Measurements from ENCODE around the gene PTPRD. TPM values are rescaled to one million over a fixed set of nuclear protein-coding genes. Genes with fewer than 3 reads are reported as not detected.

Gene PTPRD
- total RNA-seq, 2 donors from 2014 or later: 97.4 to 101 TPM

DNA sequence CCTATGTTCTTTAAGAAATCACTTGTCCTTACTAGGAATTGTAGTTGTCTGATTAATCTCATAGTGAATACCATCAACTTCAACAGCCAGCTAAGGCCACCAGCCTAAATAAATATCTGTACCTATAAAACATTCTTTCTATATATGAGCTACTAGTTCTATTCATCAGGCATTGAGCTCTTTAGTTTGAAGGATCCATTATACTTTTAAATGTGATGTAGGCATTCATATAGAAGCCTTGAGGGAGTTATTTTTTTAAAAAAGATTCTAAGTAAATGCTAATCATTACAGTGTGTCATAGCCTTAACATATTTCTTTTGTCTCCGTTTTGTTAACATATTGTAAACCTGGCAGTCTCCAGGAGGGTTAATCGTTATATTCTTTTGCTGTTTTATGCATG lies 838.3 kb downstream of the PTPRD start:
- Histone ChIP-seq H3K4me3 (ENCODE audit: low read length) (no peak overlapping the region), H3K36me3 (ENCODE audit: control insufficient read depth, insufficient read depth, low read length) (no peaks in the 10 kb centered on the region), H3K4me1 (ENCODE audit: control insufficient read depth, insufficient read depth, low read length) (no peaks in the 10 kb centered on the region), H3K27ac (ENCODE audit: low read depth, low read length) (no peak overlapping the region), H3K27me3 (ENCODE audit: control insufficient read depth, insufficient read depth, low read length, poor library complexity, severe bottlenecking) (no peaks in the 10 kb centered on the region), H3K9me3 (ENCODE audit: control insufficient read depth, low read length) (no peaks in the 10 kb centered on the region), H3K9ac (ENCODE audit: extremely low read depth, low read length, poor library complexity, severe bottlenecking) (no peak overlapping the region)
- Mint-ChIP-seq H3K27me3 (ENCODE audit: insufficient read depth) (no peaks in the 10 kb centered on the region), H3K4me3 (no peak overlapping the region), H3K4me1 (no peaks in the 10 kb centered on the region), H3K9me3 (no peaks in the 10 kb centered on the region), H3K36me3 (ENCODE audit: low read depth) (no peaks in the 10 kb centered on the region), H3K27ac (no peak overlapping the region)
- 86% methylated on average over 2 of the region's 2 CpGs; no CpG with 5 or more reads in 1 of the 2 experiments for WGBS, 2 experiments (ENCODE audit: insufficient coverage in 1 of 2, insufficient read length in 1 of 2)
- TF ChIP-seq, protein P1, sequence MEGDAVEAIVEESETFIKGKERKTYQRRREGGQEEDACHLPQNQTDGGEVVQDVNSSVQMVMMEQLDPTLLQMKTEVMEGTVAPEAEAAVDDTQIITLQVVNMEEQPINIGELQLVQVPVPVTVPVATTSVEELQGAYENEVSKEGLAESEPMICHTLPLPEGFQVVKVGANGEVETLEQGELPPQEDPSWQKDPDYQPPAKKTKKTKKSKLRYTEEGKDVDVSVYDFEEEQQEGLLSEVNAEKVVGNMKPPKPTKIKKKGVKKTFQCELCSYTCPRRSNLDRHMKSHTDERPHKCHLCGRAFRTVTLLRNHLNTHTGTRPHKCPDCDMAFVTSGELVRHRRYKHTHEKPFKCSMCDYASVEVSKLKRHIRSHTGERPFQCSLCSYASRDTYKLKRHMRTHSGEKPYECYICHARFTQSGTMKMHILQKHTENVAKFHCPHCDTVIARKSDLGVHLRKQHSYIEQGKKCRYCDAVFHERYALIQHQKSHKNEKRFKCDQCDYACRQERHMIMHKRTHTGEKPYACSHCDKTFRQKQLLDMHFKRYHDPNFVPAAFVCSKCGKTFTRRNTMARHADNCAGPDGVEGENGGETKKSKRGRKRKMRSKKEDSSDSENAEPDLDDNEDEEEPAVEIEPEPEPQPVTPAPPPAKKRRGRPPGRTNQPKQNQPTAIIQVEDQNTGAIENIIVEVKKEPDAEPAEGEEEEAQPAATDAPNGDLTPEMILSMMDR (conservative IDR thresholded peaks at IDR 0.05): no peak
- DNase-seq: no peak

DNA sequence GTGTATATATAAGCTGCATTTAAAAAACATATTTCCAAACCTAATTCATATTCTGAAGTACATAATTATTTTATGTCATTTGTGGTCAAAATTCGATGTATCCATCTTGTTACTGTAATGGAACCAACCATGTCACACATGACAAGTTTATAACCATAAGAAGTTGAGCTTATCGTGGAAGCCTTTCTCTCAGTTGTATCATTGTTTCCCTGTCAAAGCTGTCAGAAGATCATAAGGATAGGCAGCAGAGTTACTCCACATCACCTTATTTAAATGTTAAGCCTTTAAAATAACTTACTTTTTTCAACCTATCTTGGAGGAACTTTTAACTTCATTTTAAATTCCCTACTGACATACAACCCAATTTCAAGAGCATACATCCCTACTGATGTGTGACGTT lies 841.5 kb downstream of the PTPRD start:
- Histone ChIP-seq H3K36me3 (ENCODE audit: control insufficient read depth, insufficient read depth, low read length) (no peaks in the 10 kb centered on the region), H3K9me3 (ENCODE audit: control insufficient read depth, low read length) (no peaks in the 10 kb centered on the region), H3K27ac (ENCODE audit: low read depth, low read length) (no peak overlapping the region), H3K9ac (ENCODE audit: extremely low read depth, low read length, poor library complexity, severe bottlenecking) (no peak overlapping the region), H3K4me3 (ENCODE audit: low read length) (no peak overlapping the region), H3K27me3 (ENCODE audit: control insufficient read depth, insufficient read depth, low read length, poor library complexity, severe bottlenecking) (no peaks in the 10 kb centered on the region), H3K4me1 (ENCODE audit: control insufficient read depth, insufficient read depth, low read length) (no peaks in the 10 kb centered on the region)
- no peaks in the 10 kb centered on the region for H3K36me3 Mint-ChIP-seq (ENCODE audit: low read depth)
- H3K27me3 Mint-ChIP-seq (ENCODE audit: insufficient read depth): no peaks in the 10 kb centered on the region
- TF ChIP-seq, protein P1 (conservative IDR thresholded peaks at IDR 0.05): no peak
- no peak for DNase-seq
- H3K4me3 Mint-ChIP-seq: no peak overlapping the region
- no peak overlapping the region for H3K27ac Mint-ChIP-seq
- H3K4me1 Mint-ChIP-seq: no peaks in the 10 kb centered on the region
- H3K9me3 Mint-ChIP-seq: no peaks in the 10 kb centered on the region
- 98 to 100% methylated on average over 1 to 3 of the region's 3 CpGs for WGBS, 2 experiments (ENCODE audit: insufficient coverage in 1 of 2, insufficient read length in 1 of 2)

DNA sequence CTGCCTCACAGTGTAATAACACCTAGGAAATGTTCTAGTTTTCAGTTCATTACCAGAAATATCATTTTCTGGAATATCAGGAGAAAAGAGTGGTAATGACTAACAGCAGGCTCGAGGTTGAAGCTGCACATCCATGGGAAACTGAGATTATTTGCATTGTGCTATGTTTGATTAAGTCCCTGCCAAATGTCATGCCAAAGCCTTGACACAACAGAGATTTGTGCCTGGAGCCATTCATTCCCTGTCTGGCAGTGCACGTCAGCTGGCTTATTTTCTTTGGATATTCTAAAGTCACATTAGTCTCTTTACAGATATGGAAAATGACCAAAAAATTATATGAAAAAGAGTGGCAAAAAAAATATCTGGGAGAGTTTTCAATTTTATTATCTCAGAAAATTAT lies 848.0 kb downstream of the PTPRD start:
- Histone ChIP-seq H3K27ac (ENCODE audit: low read depth, low read length) (no peak overlapping the region), H3K27me3 (ENCODE audit: control insufficient read depth, insufficient read depth, low read length, poor library complexity, severe bottlenecking) (no peaks in the 10 kb centered on the region), H3K9ac (ENCODE audit: extremely low read depth, low read length, poor library complexity, severe bottlenecking) (no peak overlapping the region), H3K36me3 (ENCODE audit: control insufficient read depth, insufficient read depth, low read length) (no peaks in the 10 kb centered on the region), H3K4me1 (ENCODE audit: control insufficient read depth, insufficient read depth, low read length) (no peaks in the 10 kb centered on the region), H3K4me3 (ENCODE audit: low read length) (no peak overlapping the region), H3K9me3 (ENCODE audit: control insufficient read depth, low read length) (no peaks in the 10 kb centered on the region)
- Mint-ChIP-seq H3K4me1 (no peaks in the 10 kb centered on the region), H3K4me3 (no peak overlapping the region), H3K9me3 (no peaks in the 10 kb centered on the region), H3K27ac (no peak overlapping the region), H3K27me3 (ENCODE audit: insufficient read depth) (no peaks in the 10 kb centered on the region), H3K36me3 (ENCODE audit: low read depth) (no peaks in the 10 kb centered on the region)
- TF ChIP-seq, protein P1 (conservative IDR thresholded peaks at IDR 0.05): no peak
- no peak for DNase-seq
- WGBS, 2 experiments (ENCODE audit: insufficient coverage in 1 of 2, insufficient read length in 1 of 2): 75 to 85% methylated on average over 1 to 2 of the region's 2 CpGs

Data from endodermal cell (in vitro differentiated cells).